ENCODE measurements around the gene UBE2D3.
"Not testable (repeated sequence)": the region's sequence is repeated elsewhere in the genome, so short reads cannot be mapped to it uniquely, and the experiment has no call there.

Gene UBE2D3

GRCh38 chr4:102826890-102827673 lies at the start of gene UBE2D3:
Gene UBE2D3, minus strand, starts transcription at chr4:102827551. Its CDS starts 1,043 bp downstream, at chr4:102826508.
- peak; percentile 95 for DNase-seq

DNA sequence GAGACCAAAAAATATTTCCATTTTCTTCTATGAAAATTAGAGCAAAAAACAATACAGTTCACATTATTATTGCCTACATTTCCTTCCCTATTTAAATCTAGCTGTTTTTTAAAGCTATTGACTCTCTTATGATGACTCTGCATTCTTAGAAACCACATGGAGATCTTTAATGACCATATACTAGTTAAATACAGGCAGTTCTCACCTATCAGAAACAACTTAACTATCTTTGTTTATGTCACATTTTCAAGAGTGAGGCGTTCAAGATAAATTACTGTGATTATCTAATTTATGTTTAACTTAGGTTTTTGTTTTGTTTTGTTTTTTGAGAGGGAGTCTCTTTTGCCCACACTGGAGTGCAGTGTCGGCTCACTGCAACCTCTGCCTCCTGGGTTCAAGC lies 44.4 kb upstream of the UBE2D3 start:
- no peak for DNase-seq

DNA sequence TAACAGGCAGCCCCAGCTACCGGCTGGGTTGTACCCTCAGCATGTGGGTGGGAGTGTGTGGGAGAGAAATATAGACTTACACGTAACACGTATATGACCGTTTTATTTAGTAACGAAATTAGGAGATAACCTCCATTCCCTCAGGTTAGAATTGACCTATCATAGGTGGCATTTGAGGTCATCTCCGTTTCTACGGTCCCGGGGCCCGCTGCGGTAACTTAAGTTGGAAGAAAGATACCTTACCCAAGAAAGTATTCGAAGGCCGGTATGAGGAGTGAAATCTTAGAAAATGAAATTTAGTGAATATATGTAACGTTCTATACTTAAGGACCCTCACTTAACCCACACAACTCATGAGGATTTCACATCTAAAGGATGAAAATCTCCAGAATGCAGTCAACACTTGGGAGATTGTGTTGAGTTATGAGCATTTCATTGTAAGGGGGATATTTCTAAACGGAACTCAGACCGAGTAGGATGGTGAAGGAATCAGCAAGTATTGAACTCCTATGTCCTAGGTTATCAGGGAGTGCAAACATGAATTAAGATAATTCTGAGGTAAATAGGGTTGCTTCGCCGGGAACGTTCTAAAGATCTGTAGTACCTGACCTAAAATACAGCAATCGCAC lies 42.3 kb upstream of the UBE2D3 start:
- DNase-seq = no peak

DNA sequence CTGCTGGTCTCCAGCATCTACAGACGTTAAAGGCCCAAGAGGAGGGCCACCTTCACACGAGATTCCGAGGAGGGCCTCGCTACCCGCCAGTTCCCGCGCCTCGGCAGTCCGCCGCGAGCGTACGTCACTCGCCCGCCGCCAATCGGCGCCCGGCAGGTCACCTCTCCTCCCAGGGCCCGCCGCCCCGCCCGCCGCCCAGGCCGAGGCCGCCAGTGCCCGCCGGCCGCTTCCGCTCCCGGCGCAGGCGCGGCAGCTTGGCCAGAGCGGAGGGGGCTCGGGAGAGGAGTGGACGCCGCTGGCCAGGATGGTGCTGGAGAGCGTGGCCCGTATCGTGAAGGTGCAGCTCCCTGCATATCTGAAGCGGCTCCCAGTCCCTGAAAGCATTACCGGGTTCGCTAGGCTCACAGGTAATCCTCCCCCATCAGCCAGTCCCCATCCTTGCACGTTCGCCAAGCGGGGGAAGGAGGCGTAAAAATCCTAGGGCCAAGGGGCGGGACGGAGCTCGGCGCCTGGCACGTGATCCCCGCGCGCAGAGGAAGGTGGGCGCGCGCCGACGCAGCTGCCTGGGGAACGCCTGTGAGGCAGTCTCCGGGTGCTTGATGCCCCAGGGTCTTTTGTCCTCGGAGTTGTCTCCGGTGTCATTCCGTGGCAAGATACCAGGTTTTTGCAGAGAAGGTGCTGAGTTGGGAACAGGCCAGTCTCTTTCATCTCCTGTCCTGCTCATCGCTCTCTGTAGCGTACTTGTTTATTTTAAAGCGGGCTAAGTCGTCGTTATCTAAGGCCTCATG lies 41.6 kb upstream of the UBE2D3 start, which contains the start of gene CISD2:
Gene CISD2, plus strand, starts transcription at position 212 of the 788 bp plus-strand sequence. Its CDS starts 93 bp downstream, at position 305.
- DNase-seq = peak; percentile 95

DNA sequence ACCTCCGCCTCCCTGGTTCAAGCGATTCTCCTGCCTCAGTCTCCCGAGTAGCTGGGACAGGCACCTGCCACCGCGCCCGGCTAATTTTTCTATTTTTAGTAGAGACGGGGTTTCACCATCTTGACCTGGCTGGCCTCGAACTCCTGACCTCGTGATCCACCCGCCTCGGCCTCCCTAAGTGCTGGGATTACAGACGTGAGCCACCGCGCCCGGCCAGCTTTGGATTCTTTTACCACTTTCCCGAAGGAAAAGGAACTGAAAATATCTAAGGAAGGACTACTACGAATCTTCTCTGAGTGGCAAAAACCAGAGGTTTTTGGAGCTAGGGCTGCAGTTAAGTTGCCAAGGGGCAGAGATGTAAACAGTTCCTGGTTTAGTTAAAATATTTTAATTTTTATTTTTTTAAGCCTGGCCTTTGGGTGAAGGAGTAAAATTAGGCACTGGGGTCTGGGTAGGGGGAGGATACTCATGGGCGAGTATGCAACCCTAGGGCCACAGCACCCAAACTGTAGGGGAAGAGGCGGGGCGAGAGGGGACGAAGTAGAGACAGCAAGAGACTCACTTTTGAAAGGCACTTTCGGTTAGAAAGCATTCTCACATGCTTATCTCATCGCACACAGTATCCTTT lies 40.9 kb upstream of the UBE2D3 start:
- DNase-seq = peak; percentile 44

DNA sequence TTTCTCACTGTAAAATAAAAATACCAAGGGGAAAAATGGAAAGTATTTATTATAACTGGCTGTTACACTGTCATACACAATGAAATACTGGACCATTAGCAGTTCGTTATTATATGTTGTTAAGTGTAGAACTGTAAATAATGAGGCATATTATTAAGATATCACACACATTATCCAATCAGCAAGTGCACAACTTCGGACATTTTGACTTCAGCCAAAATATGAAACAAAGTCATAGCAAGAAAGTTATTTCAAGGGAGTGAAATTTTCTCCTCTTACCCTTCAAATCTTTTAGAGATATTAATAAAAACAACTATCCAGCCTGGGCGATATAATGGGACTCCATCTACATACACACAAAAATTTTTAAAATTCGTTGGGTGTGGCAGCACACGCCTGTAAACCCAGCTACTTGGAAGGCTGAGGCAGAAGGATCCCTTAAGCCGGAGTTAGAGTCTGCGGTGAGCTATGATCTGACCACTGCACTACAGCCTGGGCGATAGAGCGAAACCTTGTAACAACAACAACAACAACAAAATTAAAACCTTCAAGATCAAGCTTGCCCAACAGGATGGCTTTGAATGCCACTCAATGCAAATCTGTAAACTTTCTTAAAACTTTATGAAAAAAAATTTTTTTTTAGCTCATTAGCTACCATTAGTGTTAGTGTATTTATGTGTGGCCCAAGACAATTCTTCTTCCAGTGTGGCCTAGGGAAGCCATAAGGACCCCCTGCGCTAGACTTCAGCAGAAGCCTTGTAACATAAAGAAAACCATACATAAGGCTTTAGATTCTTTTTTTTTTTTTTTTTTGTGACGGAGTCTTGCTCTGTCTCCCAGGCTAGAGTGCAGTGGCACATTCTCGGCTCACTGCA lies 40.2 kb upstream of the UBE2D3 start:
- no peak for DNase-seq

- not testable (repeated sequence) for DNase-seq
Observed at GRCh38 chr4:102865327-102865726, 38.0 kb upstream of the UBE2D3 start.

GRCh38 chr4:102862747-102863146 lies 35.4 kb upstream of the UBE2D3 start:
- DNase-seq = no peak

DNA sequence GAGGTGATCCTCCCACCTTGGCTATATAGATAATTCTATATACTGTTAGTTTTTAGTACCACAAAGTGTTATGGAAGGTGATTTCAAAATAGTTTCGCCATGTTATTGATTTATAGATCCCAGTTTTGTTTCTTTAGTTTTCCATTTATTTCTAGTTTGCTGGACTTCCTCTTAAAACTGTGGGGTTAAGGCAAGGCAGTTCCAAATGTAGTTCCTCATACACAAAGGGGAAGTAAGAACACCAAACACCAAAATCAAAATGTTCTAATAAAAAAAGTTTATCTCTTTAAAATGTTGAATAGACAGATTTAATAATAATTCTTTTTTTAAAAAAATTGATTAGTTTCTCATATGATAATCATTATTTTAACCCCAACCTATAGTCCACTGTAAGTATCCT lies 34.7 kb upstream of the UBE2D3 start:
- no peak for DNase-seq

DNA sequence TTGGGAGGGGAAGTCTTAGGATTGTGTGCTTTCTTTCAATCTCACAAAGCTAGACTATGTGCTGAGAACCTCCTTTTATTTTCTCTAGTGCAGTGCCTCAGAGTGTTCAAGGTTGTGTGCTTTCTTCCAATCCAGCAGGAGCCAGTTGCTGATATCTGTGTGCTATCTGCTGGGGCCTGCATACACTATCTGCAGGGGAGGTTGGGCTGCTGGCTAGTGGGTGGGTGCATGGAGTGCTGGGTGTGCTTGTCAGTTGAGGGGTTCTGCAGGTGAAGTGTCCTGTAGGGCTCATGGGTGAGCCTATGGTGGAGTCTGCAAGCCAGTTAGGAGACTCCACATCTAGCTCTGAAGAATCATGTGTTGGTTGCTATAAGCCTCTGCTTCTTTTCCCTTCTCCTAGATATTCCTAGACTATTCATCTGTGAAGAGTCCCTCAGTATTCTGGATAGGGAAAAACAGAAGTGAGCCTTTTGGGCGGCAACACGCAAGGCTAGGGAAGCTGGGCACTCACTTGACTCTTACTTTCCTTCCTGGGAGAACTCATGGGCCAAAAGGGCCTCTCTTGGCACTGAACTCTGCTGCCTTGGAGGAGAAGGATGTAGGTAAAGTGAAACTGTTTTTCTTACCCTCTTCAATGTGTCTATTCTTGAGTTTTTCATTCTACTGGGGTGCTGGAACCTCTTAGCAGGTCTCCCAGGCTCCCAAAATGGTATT lies 33.4 kb upstream of the UBE2D3 start:
- no peak for DNase-seq

DNA sequence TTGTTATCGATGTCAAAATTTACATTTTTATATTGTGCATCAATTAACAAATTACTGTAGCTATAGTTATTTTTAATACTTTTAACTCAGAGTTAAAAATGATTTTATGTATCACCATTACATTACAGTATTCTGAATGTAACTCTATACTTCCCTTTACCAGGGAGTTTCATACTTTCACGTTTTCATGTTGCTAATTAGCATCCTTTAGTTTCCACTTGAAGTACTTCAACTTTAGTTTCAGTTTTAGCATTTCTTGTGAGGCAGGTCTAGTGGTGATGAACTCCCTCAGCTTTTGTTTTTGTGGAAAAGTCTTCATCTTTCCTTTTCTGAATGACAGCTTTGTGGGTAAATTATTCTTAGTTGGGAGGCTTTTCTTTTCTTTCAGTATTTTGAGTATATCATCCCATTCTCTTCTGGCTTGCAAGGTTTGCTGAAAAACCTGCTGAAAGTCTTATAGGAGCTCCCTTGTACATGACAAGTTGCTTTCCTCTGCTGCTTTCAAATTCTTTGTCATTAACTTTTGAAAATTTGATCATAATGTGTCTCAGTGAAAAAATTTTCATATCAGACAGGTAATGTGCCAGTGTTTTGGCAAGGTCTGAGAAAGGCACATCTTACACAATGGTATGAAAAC lies 31.6 kb upstream of the UBE2D3 start:
- no peak for DNase-seq

- no peak for DNase-seq
Observed at GRCh38 chr4:102850370-102850769, 23.0 kb upstream of the UBE2D3 start.

DNA sequence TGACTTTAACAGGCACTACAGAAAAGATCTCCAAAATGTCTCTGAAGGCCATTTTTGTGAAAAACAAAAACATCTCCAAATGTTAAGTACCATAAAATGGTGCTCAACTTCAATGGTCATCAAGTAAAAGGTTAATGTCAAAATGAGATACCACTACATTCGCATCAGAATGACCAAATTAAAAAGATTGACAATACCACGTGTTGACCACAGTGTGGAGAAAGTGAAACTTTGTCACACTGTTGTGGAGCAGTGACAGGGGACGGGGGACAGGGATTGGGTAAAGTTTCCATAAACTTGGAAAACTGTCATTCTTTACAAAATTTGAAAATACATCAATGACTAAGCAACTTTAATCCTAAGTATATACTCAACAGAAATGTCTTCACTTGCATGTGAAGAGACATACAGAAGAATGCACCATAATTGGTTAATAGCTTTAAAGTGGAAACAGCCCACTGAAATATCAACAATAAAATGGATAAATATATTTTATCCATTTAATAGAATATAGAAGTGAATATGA lies 22.3 kb upstream of the UBE2D3 start:
- DNase-seq = no peak

DNA sequence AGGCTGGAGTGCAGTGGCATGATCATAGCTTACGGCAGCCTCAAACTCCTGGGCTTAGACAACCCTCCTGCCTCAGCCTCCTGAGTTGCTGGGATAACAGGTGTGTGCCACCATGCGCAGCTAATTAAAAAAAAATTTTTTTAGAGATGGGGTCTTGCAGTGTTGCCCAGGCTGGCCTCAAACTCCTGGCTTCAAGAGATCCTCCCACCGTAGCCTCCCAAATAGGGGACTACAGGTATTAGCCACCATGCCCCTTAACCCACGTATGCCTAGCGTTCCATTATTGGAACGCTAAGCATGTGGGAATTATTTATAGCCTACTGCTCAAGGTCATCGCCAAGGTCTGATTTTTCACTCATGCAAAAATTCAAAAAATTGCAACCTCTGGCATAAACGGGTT lies 20.3 kb upstream of the UBE2D3 start:
- no peak for DNase-seq

DNA sequence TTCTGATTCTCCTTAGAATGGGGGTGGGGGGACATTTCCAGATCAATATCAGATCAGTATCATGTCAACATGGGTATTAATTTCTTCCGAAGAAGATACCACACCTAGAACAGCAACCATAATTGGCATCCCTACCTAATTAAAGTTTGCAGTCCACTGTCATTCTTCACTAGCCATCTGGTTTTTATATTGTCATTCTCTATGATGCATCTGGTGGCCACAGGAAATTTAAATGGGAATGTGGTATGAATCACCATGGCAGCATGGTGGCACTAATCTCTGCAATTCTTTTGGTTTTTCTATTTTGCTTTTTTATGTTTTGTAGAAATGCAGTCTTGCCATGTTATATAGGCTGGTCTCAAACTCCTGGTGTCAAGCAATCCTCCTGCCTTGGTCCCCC lies 16.6 kb upstream of the UBE2D3 start:
- DNase-seq = no peak

DNA sequence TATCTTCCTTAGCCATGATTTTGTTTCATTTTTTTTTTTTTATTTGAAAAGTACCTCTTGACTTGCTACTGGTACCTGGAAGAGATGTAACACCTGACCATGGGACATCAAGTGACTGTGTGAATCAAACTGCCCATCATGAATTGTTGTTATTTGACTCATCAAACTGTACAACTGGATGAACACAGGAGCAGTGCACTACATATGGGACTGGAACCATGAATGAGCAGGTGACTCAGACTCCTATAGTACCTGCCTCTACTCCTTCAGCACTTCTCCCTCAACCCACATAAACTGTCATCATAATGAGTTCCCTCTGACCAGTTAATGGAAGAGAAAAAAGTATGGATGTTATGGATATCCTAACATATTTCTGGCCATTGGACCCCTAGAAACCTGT lies 15.9 kb upstream of the UBE2D3 start:
- DNase-seq = no peak

DNA sequence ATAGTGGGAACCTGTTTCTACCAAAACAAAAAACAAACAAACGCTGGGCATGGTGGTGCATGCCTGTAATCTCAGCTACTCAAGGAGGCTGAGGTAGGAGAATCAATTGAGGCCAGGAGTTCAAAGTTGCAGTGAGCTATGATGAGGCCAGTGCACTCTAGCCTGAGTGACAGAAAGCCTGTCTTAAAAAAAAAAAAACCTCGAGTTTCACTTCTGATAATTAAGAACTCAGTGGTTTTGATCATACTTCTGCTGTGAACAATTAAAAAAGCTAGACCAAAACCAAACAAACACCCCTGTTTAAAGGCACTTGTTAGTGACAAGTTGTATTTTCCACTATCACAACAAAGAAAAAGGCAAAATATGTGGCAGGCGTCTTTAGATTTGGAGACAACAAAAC lies 15.0 kb upstream of the UBE2D3 start:
- no peak for DNase-seq

DNA sequence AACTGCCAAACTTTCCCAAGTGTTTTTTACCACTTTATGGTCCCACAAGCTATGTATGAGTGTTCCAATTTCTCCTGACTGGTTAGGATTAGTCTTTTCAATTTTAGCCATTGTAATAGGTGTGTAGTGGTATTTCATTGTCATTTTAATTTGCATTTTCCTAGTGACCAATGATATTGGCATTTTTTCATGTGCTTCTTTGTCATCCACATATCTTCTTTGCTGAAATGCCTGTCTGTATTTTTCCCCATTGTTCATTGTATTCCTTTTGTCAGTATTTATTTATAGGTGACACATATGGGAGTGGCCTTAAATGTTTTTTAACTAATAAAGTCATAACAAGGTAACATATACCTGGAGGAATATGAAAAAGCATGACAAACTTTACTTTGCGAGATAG lies 9.2 kb upstream of the UBE2D3 start:
- DNase-seq = no peak

DNA sequence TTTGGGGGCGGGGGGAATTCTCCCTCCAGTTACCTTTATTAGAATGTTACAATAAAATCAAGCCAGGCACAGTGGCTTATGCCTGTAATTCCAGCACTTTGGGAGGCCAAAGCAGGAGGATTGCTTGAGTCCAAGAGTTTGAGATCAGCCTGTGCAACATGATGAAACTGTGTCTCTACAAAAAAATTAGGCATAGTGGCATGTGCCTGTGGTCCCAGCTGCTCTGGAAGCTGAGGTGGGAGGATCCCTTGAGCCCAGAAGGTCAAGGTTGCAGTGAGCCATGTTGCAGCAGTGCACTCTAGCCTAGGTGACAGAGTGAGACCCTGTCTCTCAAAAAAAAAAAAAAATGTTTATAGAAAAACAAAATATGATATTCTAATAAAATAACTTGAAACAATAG lies 5.3 kb upstream of the UBE2D3 start:
- no peak for DNase-seq

DNA sequence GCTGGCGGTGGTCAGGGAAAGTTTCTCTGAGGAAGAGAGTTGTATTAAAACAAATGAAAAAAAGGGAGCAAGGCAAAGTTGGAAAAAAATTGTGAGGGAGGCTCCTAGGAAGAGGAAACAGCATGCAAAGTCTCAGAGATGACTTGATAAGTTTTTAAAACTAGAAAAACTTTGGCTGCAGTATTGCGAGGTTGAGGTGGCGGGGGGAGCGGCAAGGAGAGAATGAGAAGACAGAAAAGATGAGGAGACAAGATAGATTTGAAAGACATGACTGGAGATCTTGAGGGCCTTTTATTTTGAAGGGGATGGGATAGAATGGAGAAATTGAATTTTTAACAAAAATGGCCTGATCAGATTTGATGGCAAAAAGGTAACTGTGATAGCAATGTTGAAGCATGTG lies 4.8 kb upstream of the UBE2D3 start:
- DNase-seq = no peak

DNA sequence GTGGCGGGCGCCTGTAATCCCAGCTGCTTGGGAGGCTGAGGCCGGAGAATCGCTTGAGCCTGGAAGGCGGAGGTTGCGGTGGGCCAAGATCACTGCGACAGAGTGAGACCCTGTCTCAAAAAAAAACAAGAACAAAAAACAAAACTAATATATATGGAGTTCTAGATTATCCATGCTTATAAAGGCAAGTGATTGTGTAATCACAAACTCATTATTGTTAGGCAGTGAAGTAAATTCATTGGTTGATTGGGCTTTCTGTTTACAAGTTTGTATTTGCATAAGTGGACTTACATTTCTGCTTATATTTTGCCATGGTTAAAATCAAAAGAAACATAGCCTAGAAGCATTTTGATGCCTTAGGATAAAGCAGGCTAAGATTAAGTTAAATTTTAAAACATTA lies 2.5 kb upstream of the UBE2D3 start:
- no peak for DNase-seq

All from stimulated activated CD4-positive, alpha-beta T cell treated with anti-CD3 and anti-CD28 coated beads, Interleukin-15, amount 100 ng/mL, for 24 hours (primary cell).